HCT116 (cell line): ENCODE data around the gene OR5K2. TPM values are rescaled to one million over a fixed set of nuclear protein-coding genes. Genes with fewer than 3 reads are reported as not detected.

ENCODE experiments used
- ATAC-seq: fragments of 200-7000 bp; cut with Tn5 transposase; 2 replicates; pipeline ENCODE4 v1.9.1; 2020; ENCODE audit warnings: mild to moderate bottlenecking, moderate library complexity
- BruUV-seq: library from RNA; stranded (reverse); fragments of 400-500 nt; replicated peaks from 2 replicates; lab custom pipeline; 2021; lab: Mats Ljungman, UMichigan
- CTCF ChIA-PET: fragments of 300-600 bp; sonication (Branson Sonifier 250); formaldehyde crosslinking; loops from one replicate; lab custom pipeline; 2021; ENCODE audit warnings: antibody characterized with exemption; lab: Charles Lee
- POLR2A ChIA-PET: fragments of 300-600, 350-600 bp; sonication (Branson Sonifier 250); formaldehyde crosslinking; loops from one replicate; lab custom pipeline; 2021; ENCODE audit warnings: antibody characterized with exemption; lab: Charles Lee
- RAD21 ChIA-PET, 2 experiments: fragments of 300-600 bp; sonication (Branson Sonifier 250); formaldehyde crosslinking; loops; one replicate each; lab custom pipeline; 2023; ENCODE audit warnings: low total read pairs in 2 of 2; ENCODE audit not compliant: uncharacterized antibody in 2 of 2, unreplicated experiment in 2 of 2, low non-redundant PET in 1 of 2; lab: Charles Lee
- DNase-seq: peaks from one replicate; pipeline ENCODE4 v3.0.0-alpha.2; 2010; ENCODE audit warnings: low read depth, low spot score
- H2AFZ ChIP-seq: fragments of 200-600 bp; shearing (Covaris generic), sonication (generic); 2 replicates; pipeline ENCODE4 v1.6.1; 2017; ENCODE audit warnings: low read depth, mixed run types, mixed read lengths, antibody characterized with exemption, low read length; ENCODE audit not compliant: poor library complexity, severe bottlenecking
- H3K27ac ChIP-seq: 2 replicates; pipeline ENCODE4 v1.5.1; 2012; ENCODE audit warnings: low read depth, low read length
- H3K27me3 ChIP-seq: fragments of 200-600 bp; sonication (generic); 2 replicates; pipeline ENCODE4 v1.6.1; 2016; ENCODE audit warnings: mixed run types, low read length, mixed read lengths; ENCODE audit not compliant: insufficient read depth
- H3K36me3 ChIP-seq, 2 experiments: fragments of 200-500 bp in 1 of 2; fragments of 200-600 bp in 1 of 2; sonication (Bioruptor generic) in 1 of 2; sonication (generic) in 1 of 2; 2 replicates each; pipeline versions ENCODE4 v1.5.1 to v1.6.1; 2014 to 2016; ENCODE audit warnings: low read length in 2 of 2, inconsistent platforms in 1 of 2, mixed read lengths in 1 of 2, mixed run types in 1 of 2; ENCODE audit not compliant: insufficient read depth in 2 of 2, control insufficient read depth in 1 of 2
- H3K4me1 ChIP-seq, 2 experiments: fragments of 200-600 bp in 1 of 2; sonication (generic) in 1 of 2; 2 replicates each; pipeline versions ENCODE4 v1.5.1 to v1.6.1; 2012 to 2017; ENCODE audit warnings: low read length in 2 of 2, inconsistent platforms in 1 of 2, mild to moderate bottlenecking in 1 of 2, mixed read lengths in 1 of 2, mixed run types in 1 of 2, moderate library complexity in 1 of 2; ENCODE audit not compliant: insufficient read depth in 2 of 2, control insufficient read depth in 1 of 2
- H3K4me2 ChIP-seq: fragments of 200-600 bp; sonication (generic); 2 replicates; pipeline ENCODE4 v1.6.1; 2017; ENCODE audit warnings: mixed run types, low read length, mixed read lengths
- H3K4me3 ChIP-seq, 2 experiments: fragments of 200-600 bp in 1 of 2; sonication (generic) in 1 of 2; replicated peaks in 1 of 2; 2 replicates each; pipeline ENCODE4 v1.5.1; 2011 to 2016; ENCODE audit warnings: low read length in 2 of 2, control low read depth in 1 of 2, low read depth in 1 of 2, mild to moderate bottlenecking in 1 of 2, mixed read lengths in 1 of 2, mixed run types in 1 of 2
- H3K79me2 ChIP-seq: fragments of 200-600 bp; sonication (generic); 2 replicates; pipeline ENCODE4 v1.6.1; 2017; ENCODE audit warnings: mild to moderate bottlenecking, mixed run types, low read length, moderate library complexity, mixed read lengths; ENCODE audit not compliant: insufficient read depth
- H3K9ac ChIP-seq: fragments of 200-600 bp; sonication (generic); 2 replicates; pipeline ENCODE4 v1.6.1; 2016; ENCODE audit warnings: low read length, mixed read lengths
- H3K9me2 ChIP-seq: fragments of 200-600 bp; sonication (generic), shearing (Covaris generic); 2 replicates; pipeline ENCODE4 v1.6.1; 2017; ENCODE audit warnings: mixed run types, mild to moderate bottlenecking, moderate library complexity; ENCODE audit not compliant: insufficient read depth
- H3K9me3 ChIP-seq, 2 experiments: fragments of 200-500 bp in 1 of 2; fragments of 200-600 bp in 1 of 2; sonication (Bioruptor generic) in 1 of 2; sonication (generic) in 1 of 2; 2 replicates each; pipeline ENCODE4 v1.6.1; 2014 to 2017; ENCODE audit warnings: low read length in 2 of 2, mixed read lengths in 2 of 2, inconsistent platforms in 1 of 2, low read depth in 1 of 2, mild to moderate bottlenecking in 1 of 2, mixed run types in 1 of 2, moderate library complexity in 1 of 2; ENCODE audit not compliant: control insufficient read depth in 1 of 2, insufficient read depth in 1 of 2
- H4K20me1 ChIP-seq: fragments of 200-600 bp; sonication (generic), shearing (Covaris generic); 2 replicates; pipeline ENCODE4 v1.6.1; 2017; ENCODE audit warnings: mixed run types, mild to moderate bottlenecking, moderate library complexity; ENCODE audit not compliant: insufficient read depth
- CEBPB ChIP-seq: IDR thresholded peaks from 2 replicates; pipeline ENCODE4 v1.6.1; 2012; ENCODE audit warnings: low read depth
- CTCF ChIP-seq, 3 experiments: fragments of 200-600 bp in 1 of 3; sonication (generic) in 1 of 3; IDR thresholded peaks in 2 of 3; conservative IDR thresholded peaks in 1 of 3; 2 replicates each; pipeline ENCODE4 v1.5.1; 2012 to 2017; ENCODE audit warnings: low read depth in 2 of 3, low read length in 2 of 3, antibody characterized with exemption in 1 of 3, borderline replicate concordance in 1 of 3, control low read depth in 1 of 3, mild to moderate bottlenecking in 1 of 3, mixed read lengths in 1 of 3, mixed run types in 1 of 3, moderate library complexity in 1 of 3; ENCODE audit not compliant: insufficient read depth in 1 of 3
- EGR1 ChIP-seq: IDR thresholded peaks from 2 replicates; pipeline ENCODE4 v1.6.1; 2012; ENCODE audit warnings: low read depth
- ELF1 ChIP-seq: IDR thresholded peaks from 2 replicates; pipeline ENCODE4 v1.6.1; 2012; ENCODE audit warnings: low read depth, borderline replicate concordance
- EZH2phosphoT487 ChIP-seq: fragments of 200-600 bp; IDR thresholded peaks from 2 replicates; pipeline ENCODE4 v1.6.1; 2018; ENCODE audit warnings: antibody characterized with exemption, borderline replicate concordance
- FOSL1 ChIP-seq: IDR thresholded peaks from 2 replicates; pipeline ENCODE4 v1.6.1; 2012; ENCODE audit warnings: low read depth
- JUND ChIP-seq: IDR thresholded peaks from 2 replicates; pipeline ENCODE4 v1.6.1; 2012
- POLR2A ChIP-seq: IDR thresholded peaks from 2 replicates; pipeline ENCODE4 v1.7.0; 2011; ENCODE audit warnings: borderline replicate concordance; ENCODE audit not compliant: insufficient read depth, insufficient read length; ENCODE audit errors: extremely low read depth
- POLR2AphosphoS5 ChIP-seq: IDR thresholded peaks from 2 replicates; pipeline ENCODE4 v1.6.1; 2011; ENCODE audit warnings: mild to moderate bottlenecking, low read depth, low read length, moderate library complexity
- RAD21 ChIP-seq: IDR thresholded peaks from 2 replicates; pipeline ENCODE4 v1.6.1; 2012; ENCODE audit warnings: low read depth, mild to moderate bottlenecking
- SIN3A ChIP-seq: IDR thresholded peaks from 2 replicates; pipeline ENCODE4 v1.6.1; 2012; ENCODE audit warnings: low read depth
- SP1 ChIP-seq: IDR thresholded peaks from 2 replicates; pipeline ENCODE4 v1.6.1; 2012; ENCODE audit warnings: low read depth
- SRF ChIP-seq: IDR thresholded peaks from 2 replicates; pipeline ENCODE4 v1.6.1; 2012; ENCODE audit warnings: low read depth
- YY1 ChIP-seq: IDR thresholded peaks from 2 replicates; pipeline ENCODE4 v1.6.1; 2011; ENCODE audit warnings: low read length, low read depth, moderate library complexity, mild to moderate bottlenecking; ENCODE audit not compliant: insufficient replicate concordance; ENCODE audit errors: extremely low read depth
- ZBTB33 ChIP-seq: IDR thresholded peaks from 2 replicates; pipeline ENCODE4 v1.6.1; 2011; ENCODE audit warnings: mild to moderate bottlenecking, low read length, moderate library complexity; ENCODE audit not compliant: insufficient replicate concordance; ENCODE audit errors: extremely low read depth
- ZNF274 ChIP-seq: fragments of 200-500 bp; sonication (Bioruptor generic); IDR thresholded peaks from 2 replicates; pipeline ENCODE4 v1.6.1; 2014; ENCODE audit warnings: mild to moderate bottlenecking, low read depth, low read length, inconsistent platforms
- intact Hi-C: fragments of 100-400 bp; cut with micrococcal nuclease; formaldehyde crosslinking; loops from 2 replicates; pipeline ENCODE4 v1.10.0; 2022
- total RNA-seq: library from RNA; stranded (reverse); gene quantifications from one replicate; pipeline ENCODE4 v1.2.1, GENCODE V29; 2021; ENCODE audit not compliant: unreplicated experiment
- TF ChIP-seq, protein P1 (sequence below): IDR thresholded peaks from 2 replicates; pipeline ENCODE4 v1.6.1; 2012; ENCODE audit warnings: low read depth
- TF ChIP-seq, protein P2 (sequence below): IDR thresholded peaks from 2 replicates; pipeline ENCODE4 v1.6.1; 2012
- TF ChIP-seq, protein P3 (sequence below): IDR thresholded peaks from 2 replicates; pipeline ENCODE4 v1.6.1; 2012

Gene OR5K2
- total RNA-seq, 1 experiment from 2014 or later = not detected

- intact Hi-C loops = no loop called here
- ATAC-seq = peak; percentile 37; the same call in 1 of the 2 replicates
- BruUV-seq = no TSS peak
- no peak for DNase-seq
- Histone ChIP-seq H3K4me2 (peak overlapping the region; percentile 47), H3K27me3 (no peaks in the 10 kb centered on the region), H3K9me3 (no peaks in the 10 kb centered on the region), H3K4me3 (no peak overlapping the region), H3K79me2 (peaks cover 73% of the 10 kb centered on the region), H3K9ac (peak overlapping the region; percentile 2; the same call in 1 of the 2 replicates), H3K27ac (peak overlapping the region; percentile 33; the same call in 1 of the 2 replicates), H4K20me1 (no peaks in the 10 kb centered on the region), H2AFZ (no peak overlapping the region), H3K9me2 (no peaks in the 10 kb centered on the region), H3K4me1 (peaks cover 39 to 67% of the 10 kb centered on the region in 2 experiments), H3K36me3 (peaks cover 0 to 3% of the 10 kb centered on the region in 2 experiments; a peak in 1 of 4 replicates)
- CTCF ChIA-PET = no interaction called here
- RAD21 ChIA-PET = no interaction called here
- POLR2A ChIA-PET = no interaction called here
- TF ChIP-seq POLR2AphosphoS5 = no peak
- TF ChIP-seq EZH2phosphoT487 = no peak
- TF ChIP-seq SP1 = no peak
- TF ChIP-seq SIN3A = no peak
- TF ChIP-seq, protein P1, sequence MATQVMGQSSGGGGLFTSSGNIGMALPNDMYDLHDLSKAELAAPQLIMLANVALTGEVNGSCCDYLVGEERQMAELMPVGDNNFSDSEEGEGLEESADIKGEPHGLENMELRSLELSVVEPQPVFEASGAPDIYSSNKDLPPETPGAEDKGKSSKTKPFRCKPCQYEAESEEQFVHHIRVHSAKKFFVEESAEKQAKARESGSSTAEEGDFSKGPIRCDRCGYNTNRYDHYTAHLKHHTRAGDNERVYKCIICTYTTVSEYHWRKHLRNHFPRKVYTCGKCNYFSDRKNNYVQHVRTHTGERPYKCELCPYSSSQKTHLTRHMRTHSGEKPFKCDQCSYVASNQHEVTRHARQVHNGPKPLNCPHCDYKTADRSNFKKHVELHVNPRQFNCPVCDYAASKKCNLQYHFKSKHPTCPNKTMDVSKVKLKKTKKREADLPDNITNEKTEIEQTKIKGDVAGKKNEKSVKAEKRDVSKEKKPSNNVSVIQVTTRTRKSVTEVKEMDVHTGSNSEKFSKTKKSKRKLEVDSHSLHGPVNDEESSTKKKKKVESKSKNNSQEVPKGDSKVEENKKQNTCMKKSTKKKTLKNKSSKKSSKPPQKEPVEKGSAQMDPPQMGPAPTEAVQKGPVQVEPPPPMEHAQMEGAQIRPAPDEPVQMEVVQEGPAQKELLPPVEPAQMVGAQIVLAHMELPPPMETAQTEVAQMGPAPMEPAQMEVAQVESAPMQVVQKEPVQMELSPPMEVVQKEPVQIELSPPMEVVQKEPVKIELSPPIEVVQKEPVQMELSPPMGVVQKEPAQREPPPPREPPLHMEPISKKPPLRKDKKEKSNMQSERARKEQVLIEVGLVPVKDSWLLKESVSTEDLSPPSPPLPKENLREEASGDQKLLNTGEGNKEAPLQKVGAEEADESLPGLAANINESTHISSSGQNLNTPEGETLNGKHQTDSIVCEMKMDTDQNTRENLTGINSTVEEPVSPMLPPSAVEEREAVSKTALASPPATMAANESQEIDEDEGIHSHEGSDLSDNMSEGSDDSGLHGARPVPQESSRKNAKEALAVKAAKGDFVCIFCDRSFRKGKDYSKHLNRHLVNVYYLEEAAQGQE = no peak
- TF ChIP-seq ELF1 = no peak
- TF ChIP-seq, protein P2, sequence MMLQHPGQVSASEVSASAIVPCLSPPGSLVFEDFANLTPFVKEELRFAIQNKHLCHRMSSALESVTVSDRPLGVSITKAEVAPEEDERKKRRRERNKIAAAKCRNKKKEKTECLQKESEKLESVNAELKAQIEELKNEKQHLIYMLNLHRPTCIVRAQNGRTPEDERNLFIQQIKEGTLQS = no peak
- TF ChIP-seq, protein P3, sequence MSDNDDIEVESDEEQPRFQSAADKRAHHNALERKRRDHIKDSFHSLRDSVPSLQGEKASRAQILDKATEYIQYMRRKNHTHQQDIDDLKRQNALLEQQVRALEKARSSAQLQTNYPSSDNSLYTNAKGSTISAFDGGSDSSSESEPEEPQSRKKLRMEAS = no peak
- TF ChIP-seq ZNF274 = no peak
- TF ChIP-seq CTCF (IDR thresholded peaks at IDR 0.05 in 2 of 3, conservative IDR thresholded peaks at IDR 0.05 in 1 of 3; ENCODE audit: borderline replicate concordance in 1 of 3, insufficient read depth in 1 of 3, low read depth in 2 of 3, low read length in 2 of 3) = no peak
- no peak for TF ChIP-seq EGR1
- no peak for TF ChIP-seq RAD21
- TF ChIP-seq POLR2A = no peak
- no peak for TF ChIP-seq CEBPB
- TF ChIP-seq FOSL1 = no peak
- no peak for TF ChIP-seq ZBTB33
- TF ChIP-seq JUND = no peak
- no peak for TF ChIP-seq YY1
- TF ChIP-seq SRF = no peak
Observed at GRCh38 chr3:98528474-98529346, 31.2 kb downstream of the OR5K2 start.
